ENCODE results near the gene TP53TG3.
"Not testable (repeated sequence)": the region's sequence is repeated elsewhere in the genome, so short reads cannot be mapped to it uniquely, and the experiment has no call there.

Gene TP53TG3

GRCh38 chr16:32676065-32676464 is at the start of gene TP53TG3:
TP53TG3 (minus strand) TSS chr16:32676165; CDS start chr16:32676097, 68 bp downstream.
- not testable (repeated sequence) for DNase-seq

- DNase-seq: not testable (repeated sequence)
Measured at GRCh38 chr16:32650876-32651275, 25.1 kb downstream of the TP53TG3 start.

GRCh38 chr16:32647562-32647961 is 28.4 kb downstream of the TP53TG3 start:
- not testable (repeated sequence) for DNase-seq

- not testable (repeated sequence) for DNase-seq
Measured at GRCh38 chr16:32646780-32647179, 29.2 kb downstream of the TP53TG3 start.

GRCh38 chr16:32646177-32646576 is 29.8 kb downstream of the TP53TG3 start:
- DNase-seq: not testable (repeated sequence)

GRCh38 chr16:32645278-32645908 is 30.6 kb downstream of the TP53TG3 start:
- DNase-seq: not testable (repeated sequence)

GRCh38 chr16:32644715-32645114 is 31.2 kb downstream of the TP53TG3 start:
- DNase-seq: not testable (repeated sequence)

GRCh38 chr16:32637614-32638013 is 38.4 kb downstream of the TP53TG3 start:
- DNase-seq: not testable (repeated sequence)

- DNase-seq: not testable (repeated sequence)
Measured at GRCh38 chr16:32632096-32632495, 43.9 kb downstream of the TP53TG3 start.
